ENCODE measurements around the gene STRBP. TPM values are rescaled to one million over a fixed set of nuclear protein-coding genes. Genes with fewer than 3 reads are reported as not detected.

Gene STRBP
- total and polyA plus RNA-seq, 9 of the 15 experiments (the other 6 are each of a cell fraction or from before 2014, with no cell fraction given), result 27.7 to 84.0 (median 70.2) TPM

DNA sequence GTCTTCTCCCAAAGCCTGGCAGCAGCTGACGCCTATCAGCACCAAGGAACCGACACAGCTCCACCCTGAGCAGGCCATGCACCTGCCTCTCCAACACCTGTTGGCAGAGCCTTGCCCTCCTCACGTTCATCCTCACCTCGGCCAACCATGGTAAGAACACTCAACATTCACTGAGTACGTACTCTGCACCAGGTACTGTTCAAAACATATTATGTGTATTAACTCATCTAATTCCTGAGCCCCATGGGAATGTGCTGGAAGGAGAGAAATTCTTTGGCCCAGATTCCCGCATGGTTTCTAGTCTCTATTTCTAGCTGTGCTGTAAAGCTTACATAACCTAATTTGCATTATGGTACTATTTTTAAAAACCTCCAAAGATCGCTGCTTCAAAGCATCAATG, 148.8 kb downstream of the STRBP start (continued):
- TF ChIP-seq, protein P1, sequence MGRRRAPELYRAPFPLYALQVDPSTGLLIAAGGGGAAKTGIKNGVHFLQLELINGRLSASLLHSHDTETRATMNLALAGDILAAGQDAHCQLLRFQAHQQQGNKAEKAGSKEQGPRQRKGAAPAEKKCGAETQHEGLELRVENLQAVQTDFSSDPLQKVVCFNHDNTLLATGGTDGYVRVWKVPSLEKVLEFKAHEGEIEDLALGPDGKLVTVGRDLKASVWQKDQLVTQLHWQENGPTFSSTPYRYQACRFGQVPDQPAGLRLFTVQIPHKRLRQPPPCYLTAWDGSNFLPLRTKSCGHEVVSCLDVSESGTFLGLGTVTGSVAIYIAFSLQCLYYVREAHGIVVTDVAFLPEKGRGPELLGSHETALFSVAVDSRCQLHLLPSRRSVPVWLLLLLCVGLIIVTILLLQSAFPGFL (CRISPR knock-in tag; IDR thresholded peaks at IDR 0.05), result no peak
- TF ChIP-seq, protein P2, sequence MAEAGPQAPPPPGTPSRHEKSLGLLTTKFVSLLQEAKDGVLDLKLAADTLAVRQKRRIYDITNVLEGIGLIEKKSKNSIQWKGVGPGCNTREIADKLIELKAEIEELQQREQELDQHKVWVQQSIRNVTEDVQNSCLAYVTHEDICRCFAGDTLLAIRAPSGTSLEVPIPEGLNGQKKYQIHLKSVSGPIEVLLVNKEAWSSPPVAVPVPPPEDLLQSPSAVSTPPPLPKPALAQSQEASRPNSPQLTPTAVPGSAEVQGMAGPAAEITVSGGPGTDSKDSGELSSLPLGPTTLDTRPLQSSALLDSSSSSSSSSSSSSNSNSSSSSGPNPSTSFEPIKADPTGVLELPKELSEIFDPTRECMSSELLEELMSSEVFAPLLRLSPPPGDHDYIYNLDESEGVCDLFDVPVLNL (CRISPR knock-in tag; IDR thresholded peaks at IDR 0.05; ENCODE audit: low read depth), result no peak
- TF ChIP-seq FOXA3 (CRISPR knock-in tag; conservative IDR thresholded peaks at IDR 0.05 in 1 of 2, IDR thresholded peaks at IDR 0.05 in 1 of 2) (no peak), ZNF408 (CRISPR knock-in tag; IDR thresholded peaks at IDR 0.05; ENCODE audit: low read depth) (no peak), NR4A1 (CRISPR knock-in tag; IDR thresholded peaks at IDR 0.05) (no peak), NR4A1 (tag; IDR thresholded peaks at IDR 0.05) (no peak), CEBPG (CRISPR knock-in tag; IDR thresholded peaks at IDR 0.05) (no peak), CEBPG (tag; conservative IDR thresholded peaks at IDR 0.05 in 1 of 2, IDR thresholded peaks at IDR 0.05 in 1 of 2) (no peak)

DNA sequence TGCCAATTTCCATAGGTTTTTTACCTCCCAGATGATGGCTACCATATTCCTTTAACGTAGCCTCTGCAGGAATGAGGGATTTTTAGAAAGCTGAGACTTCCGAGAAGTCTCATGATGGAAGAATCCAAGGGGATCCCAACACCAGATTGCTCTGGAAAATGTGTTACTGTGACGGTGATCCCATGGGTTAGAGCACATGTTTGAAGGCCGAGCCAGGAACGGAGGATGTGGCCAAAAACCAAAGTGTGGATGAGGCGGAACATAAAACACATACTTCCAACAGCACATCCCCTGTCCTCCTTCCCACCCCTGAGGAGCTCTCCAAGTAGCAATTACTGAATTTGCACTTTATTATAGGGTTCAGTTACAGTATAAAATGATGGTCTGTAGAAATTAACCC, 152.3 kb downstream of the STRBP start:
- FAIRE-seq, result no peak
- no peaks in the 10 kb centered on the region for H3K9me1 ChIP-seq (ENCODE audit: control insufficient read depth, insufficient read depth, low read length)
- H3K4me3 ChIP-seq, result no peak overlapping the region
- in situ Hi-C loops (cut with MboI) (no loop called here), intact Hi-C loops (cut with micrococcal nuclease) (no loop called here)
- peaks cover 0 to 6% of the 10 kb centered on the region in 2 experiments; a peak in 1 of 5 replicates for H3K4me1 ChIP-seq (replicated peaks in 1 of 2; ENCODE audit: control insufficient read depth in 2 of 2, insufficient read depth in 2 of 2, low read length in 2 of 2)
- no peaks in the 10 kb centered on the region for H3K79me2 ChIP-seq (ENCODE audit: control insufficient read depth, insufficient read depth, low read length)
- CTCF ChIA-PET (ENCODE audit: low intra/inter-chr PET ratio), result no interaction called here
- no peak for ATAC-seq
- 93% methylated on average over 6 of the region's 6 CpGs for WGBS (ENCODE audit: insufficient coverage, low coverage, missing lambda C conversion rate)
- peaks cover 60% of the 10 kb centered on the region; the same call in 2 of the 3 replicates for H3K36me3 ChIP-seq (ENCODE audit: control insufficient read depth, insufficient read depth, low read length)
- 0 out of 2 replicates have a peak, but pooled peaks cover under 1% of the 10 kb centered on the region for H4K20me1 ChIP-seq (replicated peaks; ENCODE audit: control insufficient read depth, insufficient read depth, low read length)
- H3K27me3 ChIP-seq (ENCODE audit: control insufficient read depth in 2 of 2, insufficient read depth in 2 of 2, low read length in 2 of 2), result no peaks in the 10 kb centered on the region
- DNase-seq (ENCODE audit: extremely low read depth in 1 of 4, low spot score in 3 of 4), result no peak
- H3K27ac ChIP-seq (ENCODE audit: extremely low read depth, low read depth, low read length), result no peak overlapping the region
- no peak overlapping the region for H2AFZ ChIP-seq (ENCODE audit: low read depth, low read length)
- no peak overlapping the region for H3K4me2 ChIP-seq (ENCODE audit: insufficient read depth, low read length)
- POLR2A ChIA-PET, result interaction anchor here (0.8 to 1.5 kb wide), 3 partner anchors 9 to 234 kb away, joined by 4 to 5 read pairs (median 4); no protein-coding TSS in a partner anchor
- TF ChIP-seq, protein P3, sequence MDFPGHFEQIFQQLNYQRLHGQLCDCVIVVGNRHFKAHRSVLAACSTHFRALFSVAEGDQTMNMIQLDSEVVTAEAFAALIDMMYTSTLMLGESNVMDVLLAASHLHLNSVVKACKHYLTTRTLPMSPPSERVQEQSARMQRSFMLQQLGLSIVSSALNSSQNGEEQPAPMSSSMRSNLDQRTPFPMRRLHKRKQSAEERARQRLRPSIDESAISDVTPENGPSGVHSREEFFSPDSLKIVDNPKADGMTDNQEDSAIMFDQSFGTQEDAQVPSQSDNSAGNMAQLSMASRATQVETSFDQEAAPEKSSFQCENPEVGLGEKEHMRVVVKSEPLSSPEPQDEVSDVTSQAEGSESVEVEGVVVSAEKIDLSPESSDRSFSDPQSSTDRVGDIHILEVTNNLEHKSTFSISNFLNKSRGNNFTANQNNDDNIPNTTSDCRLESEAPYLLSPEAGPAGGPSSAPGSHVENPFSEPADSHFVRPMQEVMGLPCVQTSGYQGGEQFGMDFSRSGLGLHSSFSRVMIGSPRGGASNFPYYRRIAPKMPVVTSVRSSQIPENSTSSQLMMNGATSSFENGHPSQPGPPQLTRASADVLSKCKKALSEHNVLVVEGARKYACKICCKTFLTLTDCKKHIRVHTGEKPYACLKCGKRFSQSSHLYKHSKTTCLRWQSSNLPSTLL (IDR thresholded peaks at IDR 0.05), result no peak
- TF ChIP-seq FOXJ3 (CRISPR knock-in tag; IDR thresholded peaks at IDR 0.05) (no peak), EP300 (IDR thresholded peaks at IDR 0.05; ENCODE audit: low read length) (no peak), POLR2H (tag; IDR thresholded peaks at IDR 0.05; ENCODE audit: low read depth) (no peak)
- no peaks in the 10 kb centered on the region for H3K9me3 ChIP-seq (replicated peaks; ENCODE audit: control insufficient read depth, insufficient read depth, low read depth, low read length)
- no TSS peak for BruUV-seq (replicated peaks)
- H3K9ac ChIP-seq (ENCODE audit: insufficient read depth in 1 of 2, low read depth in 2 of 2, low read length in 2 of 2), result no peak overlapping the region

Data from K562 (cell line).